ENCODE measurements around the gene PLEKHH1. TPM values are rescaled to one million over a fixed set of nuclear protein-coding genes. Genes with fewer than 3 reads are reported as not detected.

PLEKHH1 gene
- total and polyA plus RNA-seq, 2 experiments from 2014 or later, result 14.7 to 33.9 TPM

- TF ChIP-seq, protein P1, sequence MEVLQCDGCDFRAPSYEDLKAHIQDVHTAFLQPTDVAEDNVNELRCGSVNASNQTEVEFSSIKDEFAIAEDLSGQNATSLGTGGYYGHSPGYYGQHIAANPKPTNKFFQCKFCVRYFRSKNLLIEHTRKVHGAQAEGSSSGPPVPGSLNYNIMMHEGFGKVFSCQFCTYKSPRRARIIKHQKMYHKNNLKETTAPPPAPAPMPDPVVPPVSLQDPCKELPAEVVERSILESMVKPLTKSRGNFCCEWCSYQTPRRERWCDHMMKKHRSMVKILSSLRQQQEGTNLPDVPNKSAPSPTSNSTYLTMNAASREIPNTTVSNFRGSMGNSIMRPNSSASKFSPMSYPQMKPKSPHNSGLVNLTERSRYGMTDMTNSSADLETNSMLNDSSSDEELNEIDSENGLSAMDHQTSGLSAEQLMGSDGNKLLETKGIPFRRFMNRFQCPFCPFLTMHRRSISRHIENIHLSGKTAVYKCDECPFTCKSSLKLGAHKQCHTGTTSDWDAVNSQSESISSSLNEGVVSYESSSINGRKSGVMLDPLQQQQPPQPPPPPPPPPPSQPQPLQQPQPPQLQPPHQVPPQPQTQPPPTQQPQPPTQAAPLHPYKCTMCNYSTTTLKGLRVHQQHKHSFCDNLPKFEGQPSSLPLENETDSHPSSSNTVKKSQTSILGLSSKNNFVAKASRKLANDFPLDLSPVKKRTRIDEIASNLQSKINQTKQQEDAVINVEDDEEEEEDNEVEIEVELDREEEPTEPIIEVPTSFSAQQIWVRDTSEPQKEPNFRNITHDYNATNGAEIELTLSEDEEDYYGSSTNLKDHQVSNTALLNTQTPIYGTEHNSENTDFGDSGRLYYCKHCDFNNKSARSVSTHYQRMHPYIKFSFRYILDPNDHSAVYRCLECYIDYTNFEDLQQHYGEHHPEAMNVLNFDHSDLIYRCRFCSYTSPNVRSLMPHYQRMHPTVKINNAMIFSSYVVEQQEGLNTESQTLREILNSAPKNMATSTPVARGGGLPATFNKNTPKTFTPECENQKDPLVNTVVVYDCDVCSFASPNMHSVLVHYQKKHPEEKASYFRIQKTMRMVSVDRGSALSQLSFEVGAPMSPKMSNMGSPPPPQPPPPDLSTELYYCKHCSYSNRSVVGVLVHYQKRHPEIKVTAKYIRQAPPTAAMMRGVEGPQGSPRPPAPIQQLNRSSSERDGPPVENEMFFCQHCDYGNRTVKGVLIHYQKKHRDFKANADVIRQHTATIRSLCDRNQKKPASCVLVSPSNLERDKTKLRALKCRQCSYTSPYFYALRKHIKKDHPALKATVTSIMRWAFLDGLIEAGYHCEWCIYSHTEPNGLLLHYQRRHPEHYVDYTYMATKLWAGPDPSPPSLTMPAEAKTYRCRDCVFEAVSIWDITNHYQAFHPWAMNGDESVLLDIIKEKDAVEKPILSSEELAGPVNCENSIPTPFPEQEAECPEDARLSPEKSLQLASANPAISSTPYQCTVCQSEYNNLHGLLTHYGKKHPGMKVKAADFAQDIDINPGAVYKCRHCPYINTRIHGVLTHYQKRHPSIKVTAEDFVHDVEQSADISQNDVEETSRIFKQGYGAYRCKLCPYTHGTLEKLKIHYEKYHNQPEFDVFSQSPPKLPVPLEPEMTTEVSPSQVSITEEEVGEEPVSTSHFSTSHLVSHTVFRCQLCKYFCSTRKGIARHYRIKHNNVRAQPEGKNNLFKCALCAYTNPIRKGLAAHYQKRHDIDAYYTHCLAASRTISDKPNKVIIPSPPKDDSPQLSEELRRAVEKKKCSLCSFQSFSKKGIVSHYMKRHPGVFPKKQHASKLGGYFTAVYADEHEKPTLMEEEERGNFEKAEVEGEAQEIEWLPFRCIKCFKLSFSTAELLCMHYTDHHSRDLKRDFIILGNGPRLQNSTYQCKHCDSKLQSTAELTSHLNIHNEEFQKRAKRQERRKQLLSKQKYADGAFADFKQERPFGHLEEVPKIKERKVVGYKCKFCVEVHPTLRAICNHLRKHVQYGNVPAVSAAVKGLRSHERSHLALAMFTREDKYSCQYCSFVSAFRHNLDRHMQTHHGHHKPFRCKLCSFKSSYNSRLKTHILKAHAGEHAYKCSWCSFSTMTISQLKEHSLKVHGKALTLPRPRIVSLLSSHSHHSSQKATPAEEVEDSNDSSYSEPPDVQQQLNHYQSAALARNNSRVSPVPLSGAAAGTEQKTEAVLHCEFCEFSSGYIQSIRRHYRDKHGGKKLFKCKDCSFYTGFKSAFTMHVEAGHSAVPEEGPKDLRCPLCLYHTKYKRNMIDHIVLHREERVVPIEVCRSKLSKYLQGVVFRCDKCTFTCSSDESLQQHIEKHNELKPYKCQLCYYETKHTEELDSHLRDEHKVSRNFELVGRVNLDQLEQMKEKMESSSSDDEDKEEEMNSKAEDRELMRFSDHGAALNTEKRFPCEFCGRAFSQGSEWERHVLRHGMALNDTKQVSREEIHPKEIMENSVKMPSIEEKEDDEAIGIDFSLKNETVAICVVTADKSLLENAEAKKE (CRISPR knock-in tag; IDR thresholded peaks at IDR 0.05), result no peak
Measured at GRCh38 chr14:67525389-67525788, 7.7 kb upstream of the PLEKHH1 start (continued).

DNA sequence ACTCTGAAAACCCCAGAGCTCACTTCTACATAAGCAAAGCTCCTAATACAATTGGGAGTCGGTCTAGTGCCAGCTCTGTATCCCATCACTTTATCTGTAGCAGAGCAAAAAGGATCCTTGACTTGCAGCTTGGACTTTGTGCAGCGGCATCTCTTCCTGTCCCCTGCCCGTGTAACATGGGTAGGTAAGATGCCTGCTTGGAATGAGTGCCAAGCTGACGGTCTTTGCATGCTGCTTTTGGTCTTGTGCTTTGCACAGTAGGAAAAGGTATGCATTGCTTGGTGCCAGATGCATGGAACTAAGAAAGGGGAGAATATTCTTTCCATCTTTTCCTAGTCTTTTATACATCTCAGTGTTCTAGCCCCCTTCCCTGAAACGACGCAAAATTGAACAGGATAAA, 6.9 kb upstream of the PLEKHH1 start:
- H3K27me3 ChIP-seq (ENCODE audit: insufficient read depth), result no peaks in the 10 kb centered on the region
- H3K27ac ChIP-seq (ENCODE audit: low read depth), result no peak overlapping the region
- no peaks in the 10 kb centered on the region for H3K36me3 Mint-ChIP-seq (ENCODE audit: low read depth)
- H3K9me3 Mint-ChIP-seq, result no peaks in the 10 kb centered on the region
- H3K27ac Mint-ChIP-seq, result no peak overlapping the region
- peaks cover 1% of the 10 kb centered on the region for H3K27me3 Mint-ChIP-seq (ENCODE audit: insufficient read depth, low read depth, poor library complexity)
- DNase-seq (ENCODE audit: low spot score) (no peak), ATAC-seq (no peak)
- H3K4me1 Mint-ChIP-seq, result peaks cover 4% of the 10 kb centered on the region
- H3K79me2 ChIP-seq (replicated peaks; ENCODE audit: insufficient read depth), result no peaks in the 10 kb centered on the region
- H3K9me2 ChIP-seq (ENCODE audit: insufficient read depth), result no peaks in the 10 kb centered on the region
- no peak overlapping the region for H3K4me2 ChIP-seq
- no peak overlapping the region for H3K4me3 Mint-ChIP-seq
- H3K4me1 ChIP-seq (ENCODE audit: insufficient read depth), result no peaks in the 10 kb centered on the region
- H3K4me3 ChIP-seq, result no peak overlapping the region
- H3K36me3 ChIP-seq (ENCODE audit: insufficient read depth), result no peaks in the 10 kb centered on the region
- H3F3A ChIP-seq (replicated peaks; ENCODE audit: low read depth), result no peaks in the 10 kb centered on the region
- H4K20me1 ChIP-seq (replicated peaks; ENCODE audit: insufficient read depth), result no peaks in the 10 kb centered on the region
- H2AFZ ChIP-seq, result no peak overlapping the region
- TF ChIP-seq ZNF331 (CRISPR knock-in tag; IDR thresholded peaks at IDR 0.05; ENCODE audit: low read depth) (no peak), JUNB (IDR thresholded peaks at IDR 0.05; ENCODE audit: unreplicated experiment) (no peak), ETS1 (IDR thresholded peaks at IDR 0.05) (no peak), EZH2phosphoT487 (IDR thresholded peaks at IDR 0.05; ENCODE audit: unreplicated experiment) (no peak), EZH2 (IDR thresholded peaks at IDR 0.05; ENCODE audit: low read depth, unreplicated experiment) (no peak), STAT1 (IDR thresholded peaks at IDR 0.05; ENCODE audit: unreplicated experiment) (no peak), ZNF114 (CRISPR knock-in tag; IDR thresholded peaks at IDR 0.05) (no peak)
- TF ChIP-seq, protein P2, sequence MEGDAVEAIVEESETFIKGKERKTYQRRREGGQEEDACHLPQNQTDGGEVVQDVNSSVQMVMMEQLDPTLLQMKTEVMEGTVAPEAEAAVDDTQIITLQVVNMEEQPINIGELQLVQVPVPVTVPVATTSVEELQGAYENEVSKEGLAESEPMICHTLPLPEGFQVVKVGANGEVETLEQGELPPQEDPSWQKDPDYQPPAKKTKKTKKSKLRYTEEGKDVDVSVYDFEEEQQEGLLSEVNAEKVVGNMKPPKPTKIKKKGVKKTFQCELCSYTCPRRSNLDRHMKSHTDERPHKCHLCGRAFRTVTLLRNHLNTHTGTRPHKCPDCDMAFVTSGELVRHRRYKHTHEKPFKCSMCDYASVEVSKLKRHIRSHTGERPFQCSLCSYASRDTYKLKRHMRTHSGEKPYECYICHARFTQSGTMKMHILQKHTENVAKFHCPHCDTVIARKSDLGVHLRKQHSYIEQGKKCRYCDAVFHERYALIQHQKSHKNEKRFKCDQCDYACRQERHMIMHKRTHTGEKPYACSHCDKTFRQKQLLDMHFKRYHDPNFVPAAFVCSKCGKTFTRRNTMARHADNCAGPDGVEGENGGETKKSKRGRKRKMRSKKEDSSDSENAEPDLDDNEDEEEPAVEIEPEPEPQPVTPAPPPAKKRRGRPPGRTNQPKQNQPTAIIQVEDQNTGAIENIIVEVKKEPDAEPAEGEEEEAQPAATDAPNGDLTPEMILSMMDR (conservative IDR thresholded peaks at IDR 0.05; ENCODE audit: low read depth in 2 of 2), result no peak

All from GM23338 (cell line).